HS-5 (cell line): ENCODE measurements around the gene BCAP29.
"Not testable (repeated sequence)": the region's sequence is repeated elsewhere in the genome, so short reads cannot be mapped to it uniquely, and the experiment has no call there.

Experiments used
- DNase-seq: peaks from one replicate; pipeline ENCODE4 v3.0.0-alpha.2; 2012; ENCODE audit warnings: low read depth

Gene BCAP29

GRCh38 chr7:107579885-107580715 is at the start of gene BCAP29:
TSS of gene BCAP29 (plus strand) at chr7:107580246. CDS start at chr7:107580773, 527 bp downstream.
- no peak for DNase-seq

GRCh38 chr7:107530751-107531150 is 49.3 kb upstream of the BCAP29 start:
- DNase-seq = no peak

GRCh38 chr7:107534139-107534538 is 45.9 kb upstream of the BCAP29 start:
- no peak for DNase-seq

- not testable (repeated sequence) for DNase-seq
Measured at GRCh38 chr7:107537228-107537627, 42.8 kb upstream of the BCAP29 start.

- DNase-seq = no peak
Measured at GRCh38 chr7:107538001-107538400, 42.0 kb upstream of the BCAP29 start.

- DNase-seq = no peak
Measured at GRCh38 chr7:107543338-107543993, 36.6 kb upstream of the BCAP29 start.

GRCh38 chr7:107544848-107545591 is 35.0 kb upstream of the BCAP29 start:
- DNase-seq = no peak

- no peak for DNase-seq
Measured at GRCh38 chr7:107551936-107552335, 28.1 kb upstream of the BCAP29 start.

- DNase-seq = no peak
Measured at GRCh38 chr7:107555893-107556292, 24.2 kb upstream of the BCAP29 start.

GRCh38 chr7:107559864-107560263 is 20.2 kb upstream of the BCAP29 start:
- no peak for DNase-seq

- DNase-seq = no peak
Measured at GRCh38 chr7:107560898-107561516, 19.0 kb upstream of the BCAP29 start.

GRCh38 chr7:107563081-107563774 is 16.8 kb upstream of the BCAP29 start:
- no peak for DNase-seq

GRCh38 chr7:107563775-107564552 is 16.1 kb upstream of the BCAP29 start, which contains the start of the genes COG5 and DUS4L:
TSS of gene COG5 (minus strand) at chr7:107563920. CDS start at chr7:107563896, 24 bp downstream.
TSS of gene DUS4L (plus strand) at chr7:107563971. CDS start at chr7:107567071, 3,100 bp downstream.
- DNase-seq = no peak

GRCh38 chr7:107564553-107565298 is 15.3 kb upstream of the BCAP29 start:
- peak; percentile 62 for DNase-seq

- no peak for DNase-seq
Measured at GRCh38 chr7:107570298-107570697, 9.7 kb upstream of the BCAP29 start.

GRCh38 chr7:107573537-107573936 is 6.5 kb upstream of the BCAP29 start:
- DNase-seq = no peak

GRCh38 chr7:107579554-107579884 is 527 bp upstream of the BCAP29 start:
- DNase-seq = no peak

- no peak for DNase-seq
Measured at GRCh38 chr7:107580716-107581383, 804 bp downstream of the BCAP29 start.

- no peak for DNase-seq
Measured at GRCh38 chr7:107581387-107582013, 1.5 kb downstream of the BCAP29 start.
